ENCODE measurements around the gene RAB39A.

RAB39A gene

GRCh38 chr11:107962181-107962580, 33.9 kb downstream of the RAB39A start:
- no peak for DNase-seq

GRCh38 chr11:107963091-107963490, 34.8 kb downstream of the RAB39A start:
- DNase-seq = no peak

GRCh38 chr11:107969219-107969618, 41.0 kb downstream of the RAB39A start:
- no peak for DNase-seq

GRCh38 chr11:107970049-107970448, 41.8 kb downstream of the RAB39A start:
- no peak for DNase-seq

- no peak for DNase-seq
Measured at GRCh38 chr11:107973641-107974040, 45.4 kb downstream of the RAB39A start.

GRCh38 chr11:107988397-107989158, 60.3 kb downstream of the RAB39A start:
- no peak for DNase-seq

GRCh38 chr11:107991868-107992414, 63.7 kb downstream of the RAB39A start:
- DNase-seq = no peak

GRCh38 chr11:107996006-107996776, 67.9 kb downstream of the RAB39A start:
- no peak for DNase-seq

GRCh38 chr11:107998761-107999160, 70.5 kb downstream of the RAB39A start:
- DNase-seq = no peak

- no peak for DNase-seq
Measured at GRCh38 chr11:107999759-108000455, 71.7 kb downstream of the RAB39A start.

- no peak for DNase-seq
Measured at GRCh38 chr11:108002476-108002875, 74.2 kb downstream of the RAB39A start.

GRCh38 chr11:108003623-108004022, 75.4 kb downstream of the RAB39A start:
- DNase-seq = no peak

GRCh38 chr11:108007819-108008218, 79.6 kb downstream of the RAB39A start:
- no peak for DNase-seq

- DNase-seq = peak; percentile 76
Measured at GRCh38 chr11:108008656-108009496, 80.6 kb downstream of the RAB39A start, which contains the start of gene CUL5. TSS of gene CUL5 (plus strand) at chr11:108008898. CDS start at chr11:108009349, 451 bp downstream.

GRCh38 chr11:108009497-108010370, 81.5 kb downstream of the RAB39A start:
- no peak for DNase-seq

- DNase-seq = no peak
Measured at GRCh38 chr11:108012139-108012725, 84.0 kb downstream of the RAB39A start.

Measured in amniotic stem cell (primary cell).